ENCODE measurements around the gene MTUS2. TPM values are rescaled to one million over a fixed set of nuclear protein-coding genes. Genes with fewer than 3 reads are reported as not detected.

MTUS2 gene
- total and polyA plus RNA-seq, 2 of the 8 experiments (the other 6 are each of a cell fraction or from before 2014, with no cell fraction given) = 0.18 to 0.80 TPM

GRCh38 chr13:29427937-29428309 is 607.8 kb downstream of the MTUS2 start:
- no peak for DNase-seq (ENCODE audit: low read depth in 1 of 2, low spot score in 2 of 2)
- H4K91ac ChIP-seq (replicated peaks; ENCODE audit: insufficient read length, low read length) = no peak overlapping the region
- ChIA-PET POLR2A (ENCODE audit: partially characterized antibody) (interaction anchor here (1.6 kb wide), 1 partner anchor 49 kb away, joined by 3 read pairs; no protein-coding TSS in a partner anchor), CTCF (ENCODE audit: partially characterized antibody) (no interaction called here)
- no peaks in the 10 kb centered on the region for H3K36me3 ChIP-seq (ENCODE audit: control insufficient read depth in 2 of 4, insufficient read depth in 4 of 4, low read length in 3 of 4)
- H3K56ac ChIP-seq (replicated peaks; ENCODE audit: insufficient read length, low read depth, low read length) = no peak overlapping the region
- no peak overlapping the region for H3K27ac ChIP-seq (ENCODE audit: low read depth, low read length)
- no peak overlapping the region for H2BK12ac ChIP-seq (ENCODE audit: low read depth, low read length)
- no peak overlapping the region for H3K23ac ChIP-seq (ENCODE audit: insufficient read length)
- no peak overlapping the region for H3K4ac ChIP-seq (replicated peaks; ENCODE audit: insufficient read length, low read depth, low read length)
- no peak overlapping the region for H3K14ac ChIP-seq (ENCODE audit: insufficient read length)
- H2BK120ac ChIP-seq (replicated peaks; ENCODE audit: low read depth, low read length) = no peak overlapping the region
- no peak overlapping the region for H3K9ac ChIP-seq (replicated peaks in 1 of 4; ENCODE audit: extremely low read depth in 1 of 4, low read depth in 3 of 4, low read length in 3 of 4)
- H4K8ac ChIP-seq (ENCODE audit: extremely low read depth, insufficient read depth, low read length) = no peak overlapping the region
- no peak overlapping the region for H2AFZ ChIP-seq (ENCODE audit: low read length)
- H3K4me1 ChIP-seq (replicated peaks in 1 of 4; ENCODE audit: control insufficient read depth in 3 of 4, insufficient read depth in 4 of 4, low read length in 3 of 4) = peaks cover 0 to 8% (median 2%) of the 10 kb centered on the region in 4 experiments; a peak in 3 of 7 replicates
- peak overlapping the region; percentile 68 to 95 for H3K4me2 ChIP-seq (ENCODE audit: insufficient read depth in 1 of 2, low read depth in 2 of 2, low read length in 2 of 2)
- no peaks in the 10 kb centered on the region for H3K9me3 ChIP-seq (ENCODE audit: insufficient read depth in 2 of 2, low read depth in 1 of 2, low read length in 1 of 2)
- FAIRE-seq = no peak
- no peak overlapping the region for H2BK15ac ChIP-seq (ENCODE audit: low read length)
- H2AK5ac ChIP-seq (ENCODE audit: low read depth, low read length) = no peak overlapping the region
- H3K27me3 ChIP-seq (replicated peaks in 1 of 4; ENCODE audit: control insufficient read depth in 3 of 4, extremely low read depth in 1 of 4, insufficient read depth in 3 of 4, low read length in 3 of 4) = no peaks in the 10 kb centered on the region
- no peak overlapping the region for H2BK20ac ChIP-seq (ENCODE audit: low read length)
- 16% methylated on average over 3 of the region's 3 CpGs; no CpG with 5 or more reads in 1 of the 2 experiments for WGBS, 2 experiments (ENCODE audit: extremely low coverage in 1 of 2, insufficient coverage in 1 of 2, insufficient read length in 1 of 2, insufficient replicate concordance in 2 of 2, low coverage in 1 of 2, low lambda C conversion rate in 2 of 2, missing lambda C conversion rate in 1 of 2)
- no peak overlapping the region for H3K18ac ChIP-seq (ENCODE audit: extremely low read depth, low read length)
- H3K23me2 ChIP-seq (ENCODE audit: low read depth, low read length) = peaks cover 4% of the 10 kb centered on the region
- peak overlapping the region; percentile 34 to 60 (median 52) for H3K4me3 ChIP-seq (ENCODE audit: extremely low read depth in 1 of 4, insufficient read depth in 2 of 4, low read depth in 3 of 4, low read length in 4 of 4)
- no peaks in the 10 kb centered on the region for H3K79me1 ChIP-seq (ENCODE audit: low read depth, low read length)
- H3K79me2 ChIP-seq (ENCODE audit: control insufficient read depth in 1 of 2, insufficient read depth in 2 of 2, low read length in 2 of 2) = no peaks in the 10 kb centered on the region
- no peak overlapping the region for H2BK5ac ChIP-seq (ENCODE audit: low read depth, low read length)
- no peak overlapping the region for H4K5ac ChIP-seq (ENCODE audit: insufficient read length, low read depth, low read length)
- no peaks in the 10 kb centered on the region for H4K20me1 ChIP-seq (replicated peaks in 1 of 2; ENCODE audit: control insufficient read depth in 1 of 2, insufficient read depth in 2 of 2, low read length in 2 of 2)
- no peak for TF ChIP-seq YY1 (IDR thresholded peaks at IDR 0.05; ENCODE audit: low read depth, low read length)
- no peak for TF ChIP-seq CBX8 (IDR thresholded peaks at IDR 0.05; ENCODE audit: borderline replicate concordance, low read depth, low read length)
- TF ChIP-seq, protein P1, sequence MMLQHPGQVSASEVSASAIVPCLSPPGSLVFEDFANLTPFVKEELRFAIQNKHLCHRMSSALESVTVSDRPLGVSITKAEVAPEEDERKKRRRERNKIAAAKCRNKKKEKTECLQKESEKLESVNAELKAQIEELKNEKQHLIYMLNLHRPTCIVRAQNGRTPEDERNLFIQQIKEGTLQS (IDR thresholded peaks at IDR 0.05; ENCODE audit: insufficient read depth, low read depth, low read length) = no peak
- TF ChIP-seq RFX5 (IDR thresholded peaks at IDR 0.05; ENCODE audit: borderline replicate concordance, low read depth, low read length) = no peak
- no peak for TF ChIP-seq SP4 (IDR thresholded peaks at IDR 0.05; ENCODE audit: low read length)
- TF ChIP-seq BRCA1 (IDR thresholded peaks at IDR 0.05; ENCODE audit: low read depth, low read length) = no peak
- no peak for TF ChIP-seq RAD21 (IDR thresholded peaks at IDR 0.05 in 1 of 2, conservative IDR thresholded peaks at IDR 0.05 in 1 of 2; ENCODE audit: low read depth in 2 of 2, low read length in 2 of 2)
- TF ChIP-seq TCF12 (IDR thresholded peaks at IDR 0.05; ENCODE audit: low read depth, low read length) = no peak
- no peak for TF ChIP-seq SRF (IDR thresholded peaks at IDR 0.05; ENCODE audit: low read depth, low read length)
- no peak for TF ChIP-seq GABPA (IDR thresholded peaks at IDR 0.05; ENCODE audit: borderline replicate concordance, insufficient read depth, low read length)
- TF ChIP-seq POLR2AphosphoS5 (IDR thresholded peaks at IDR 0.05; ENCODE audit: low read depth, low read length) = no peak
- TF ChIP-seq NRF1 (IDR thresholded peaks at IDR 0.05; ENCODE audit: low read depth, low read length) = no peak
- no peak for TF ChIP-seq GTF2F1 (IDR thresholded peaks at IDR 0.05; ENCODE audit: borderline replicate concordance, low read depth, low read length)
- no peak for TF ChIP-seq KDM4A (IDR thresholded peaks at IDR 0.05; ENCODE audit: low read depth, low read length, severe bottlenecking)
- TF ChIP-seq MAFK (IDR thresholded peaks at IDR 0.05; ENCODE audit: low read depth, low read length) = no peak
